Hepatocyte (in vitro differentiated cells): ENCODE results near the gene SLC6A8. TPM values are rescaled to one million over a fixed set of nuclear protein-coding genes. Genes with fewer than 3 reads are reported as not detected.

Source experiments
- DNase-seq: peaks from one replicate; pipeline ENCODE4 v3.0.0-alpha.2; 2016; ENCODE audit warnings: low spot score
- H2AFZ ChIP-seq: fragments of 200-600 bp; sonication (generic); 2 replicates; pipeline ENCODE4 v1.6.0; 2016; ENCODE audit warnings: antibody characterized with exemption, mild to moderate bottlenecking
- H3K27ac ChIP-seq: fragments of 200-600 bp; sonication (generic); 2 replicates; pipeline ENCODE4 v1.5.1; 2016; ENCODE audit warnings: mild to moderate bottlenecking
- H3K27me3 ChIP-seq: fragments of 200-600 bp; sonication (generic); 2 replicates; pipeline ENCODE4 v1.6.1; 2016
- H3K36me3 ChIP-seq: fragments of 200-600 bp; sonication (generic); replicated peaks from 2 replicates; pipeline ENCODE4 v1.5.1; 2016; ENCODE audit warnings: low read depth; ENCODE audit not compliant: insufficient read depth
- H3K4me1 ChIP-seq: fragments of 200-600 bp; sonication (generic); 2 replicates; pipeline ENCODE4 v1.5.1; 2016; ENCODE audit warnings: mild to moderate bottlenecking, moderate library complexity; ENCODE audit not compliant: insufficient read depth
- H3K4me2 ChIP-seq: fragments of 200-600 bp; sonication (generic); 2 replicates; pipeline ENCODE4 v1.6.0; 2016
- H3K4me3 ChIP-seq: fragments of 200-600 bp; sonication (generic); 2 replicates; pipeline ENCODE4 v1.5.1; 2016; ENCODE audit warnings: mild to moderate bottlenecking
- H3K79me2 ChIP-seq: fragments of 200-600 bp; sonication (generic); 2 replicates; pipeline ENCODE4 v1.6.0; 2017; ENCODE audit warnings: mild to moderate bottlenecking
- H3K9me2 ChIP-seq: fragments of 200-600 bp; sonication (generic); replicated peaks from 2 replicates; pipeline ENCODE4 v1.6.0; 2017; ENCODE audit warnings: mild to moderate bottlenecking; ENCODE audit not compliant: insufficient read depth
- H3K9me3 ChIP-seq: fragments of 200-600 bp; sonication (generic); 2 replicates; pipeline ENCODE4 v1.5.1; 2016; ENCODE audit warnings: low read depth, mild to moderate bottlenecking
- H4K20me1 ChIP-seq: fragments of 200-600 bp; sonication (generic); 2 replicates; pipeline ENCODE4 v1.6.0; 2016; ENCODE audit warnings: mild to moderate bottlenecking; ENCODE audit not compliant: insufficient read depth, poor library complexity, severe bottlenecking
- EZH2 ChIP-seq: fragments of 200-600 bp; sonication (generic); IDR thresholded peaks from 2 replicates; pipeline ENCODE4 v1.6.1; 2016; ENCODE audit warnings: antibody characterized with exemption, mild to moderate bottlenecking, borderline replicate concordance
- EZH2phosphoT487 ChIP-seq: fragments of 200-600 bp; sonication (generic); IDR thresholded peaks from one replicate; pipeline ENCODE4 v1.6.1; 2018; ENCODE audit warnings: antibody characterized with exemption, mild to moderate bottlenecking, low read depth, moderate library complexity; ENCODE audit not compliant: unreplicated experiment, severe bottlenecking
- WGBS: methylation state at CpG from one replicate; pipeline ENCODE4 v1.1.6; 2016; ENCODE audit warnings: low lambda C conversion rate; ENCODE audit errors: missing lambda C conversion rate; 5-methylcytosine and 5-hydroxymethylcytosine counted together
- polyA plus RNA-seq: library from polyadenylated mRNA; unstranded; fragments of >200 nt; fragmentation: Nextera tagmentation; extraction: Ambion mirVana; gene quantifications from 2 replicates; pipeline ENCODE4 v1.2.1, GENCODE V29; 2016
- total RNA-seq: library from RNA; depleted of rRNA; stranded (reverse); fragments of >200 nt; gene quantifications from 2 replicates; pipeline ENCODE4 v1.2.3, GENCODE V29; 2014
- TF ChIP-seq, protein P1 (sequence below): fragments of 200-600 bp; sonication (generic); IDR thresholded peaks from 2 replicates; pipeline ENCODE4 v1.5.1; 2016; ENCODE audit warnings: antibody characterized with exemption, mild to moderate bottlenecking; ENCODE audit not compliant: poor library complexity

SLC6A8 gene
- total and polyA plus RNA-seq, 2 experiments from 2014 or later = 28.4 to 36.7 TPM

DNA sequence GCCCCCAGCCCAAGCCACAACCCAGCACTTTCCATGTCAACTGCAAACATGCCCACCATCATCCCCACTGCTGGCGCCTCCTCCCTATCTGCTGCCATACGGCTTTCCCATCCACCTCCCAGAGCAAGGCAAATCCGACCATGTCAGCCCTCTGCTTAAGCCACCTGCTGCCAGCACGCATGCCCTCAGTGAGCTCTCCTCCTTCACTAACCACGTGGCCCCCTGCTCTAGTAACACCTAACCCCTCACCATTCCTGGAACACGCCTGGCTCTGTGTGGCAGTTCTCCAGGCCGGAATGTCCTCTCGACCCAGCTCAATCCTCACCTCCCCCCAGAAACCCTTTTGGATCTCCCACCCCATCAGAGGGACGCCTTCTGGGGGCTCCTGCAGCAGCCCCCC, 19.1 kb downstream of the SLC6A8 start:
- no peak for TF ChIP-seq EZH2phosphoT487
- TF ChIP-seq EZH2 = no peak
- TF ChIP-seq, protein P1, sequence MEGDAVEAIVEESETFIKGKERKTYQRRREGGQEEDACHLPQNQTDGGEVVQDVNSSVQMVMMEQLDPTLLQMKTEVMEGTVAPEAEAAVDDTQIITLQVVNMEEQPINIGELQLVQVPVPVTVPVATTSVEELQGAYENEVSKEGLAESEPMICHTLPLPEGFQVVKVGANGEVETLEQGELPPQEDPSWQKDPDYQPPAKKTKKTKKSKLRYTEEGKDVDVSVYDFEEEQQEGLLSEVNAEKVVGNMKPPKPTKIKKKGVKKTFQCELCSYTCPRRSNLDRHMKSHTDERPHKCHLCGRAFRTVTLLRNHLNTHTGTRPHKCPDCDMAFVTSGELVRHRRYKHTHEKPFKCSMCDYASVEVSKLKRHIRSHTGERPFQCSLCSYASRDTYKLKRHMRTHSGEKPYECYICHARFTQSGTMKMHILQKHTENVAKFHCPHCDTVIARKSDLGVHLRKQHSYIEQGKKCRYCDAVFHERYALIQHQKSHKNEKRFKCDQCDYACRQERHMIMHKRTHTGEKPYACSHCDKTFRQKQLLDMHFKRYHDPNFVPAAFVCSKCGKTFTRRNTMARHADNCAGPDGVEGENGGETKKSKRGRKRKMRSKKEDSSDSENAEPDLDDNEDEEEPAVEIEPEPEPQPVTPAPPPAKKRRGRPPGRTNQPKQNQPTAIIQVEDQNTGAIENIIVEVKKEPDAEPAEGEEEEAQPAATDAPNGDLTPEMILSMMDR = no peak
- Histone ChIP-seq H3K79me2 (no peaks in the 10 kb centered on the region), H3K36me3 (no peaks in the 10 kb centered on the region), H3K9me3 (no peaks in the 10 kb centered on the region), H3K4me1 (no peaks in the 10 kb centered on the region), H3K27me3 (no peaks in the 10 kb centered on the region), H3K4me2 (no peak overlapping the region), H3K27ac (no peak overlapping the region), H2AFZ (no peak overlapping the region), H3K4me3 (no peak overlapping the region), H4K20me1 (no peaks in the 10 kb centered on the region), H3K9me2 (no peaks in the 10 kb centered on the region)
- DNase-seq = no peak
- 84% methylated on average over 9 of the region's 9 CpGs for WGBS

DNA sequence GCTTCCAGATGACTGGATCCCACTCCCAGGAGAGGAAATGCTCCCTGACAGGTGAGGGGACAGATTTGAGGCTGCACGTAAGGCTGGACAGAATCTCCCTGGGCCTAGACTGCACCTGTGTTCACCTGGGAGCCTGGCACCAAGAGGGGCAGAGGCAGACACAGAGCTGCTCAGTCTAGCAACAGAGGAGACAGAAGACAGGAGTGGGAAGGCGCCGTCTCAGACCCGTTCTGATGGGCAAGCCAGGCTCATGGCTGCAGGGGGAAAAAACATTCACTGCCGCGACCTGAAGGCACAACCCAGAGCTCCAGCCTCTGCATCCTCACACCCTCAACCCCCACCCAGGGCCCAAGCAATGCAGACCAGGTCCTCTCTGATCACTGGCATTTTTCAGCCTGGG, 19.7 kb downstream of the SLC6A8 start:
- no peaks in the 10 kb centered on the region for H3K9me3 ChIP-seq
- no peak overlapping the region for H2AFZ ChIP-seq
- WGBS = 89% methylated on average over 6 of the region's 6 CpGs
- no peaks in the 10 kb centered on the region for H3K79me2 ChIP-seq
- no peaks in the 10 kb centered on the region for H3K4me1 ChIP-seq
- H3K4me2 ChIP-seq = no peak overlapping the region
- DNase-seq = no peak
- no peaks in the 10 kb centered on the region for H3K36me3 ChIP-seq
- H3K27ac ChIP-seq = no peak overlapping the region
- no peaks in the 10 kb centered on the region for H4K20me1 ChIP-seq
- H3K27me3 ChIP-seq = no peaks in the 10 kb centered on the region
- H3K4me3 ChIP-seq = no peak overlapping the region
- H3K9me2 ChIP-seq = no peaks in the 10 kb centered on the region
- TF ChIP-seq EZH2 (no peak), EZH2phosphoT487 (no peak)
- TF ChIP-seq, protein P1 = no peak

DNA sequence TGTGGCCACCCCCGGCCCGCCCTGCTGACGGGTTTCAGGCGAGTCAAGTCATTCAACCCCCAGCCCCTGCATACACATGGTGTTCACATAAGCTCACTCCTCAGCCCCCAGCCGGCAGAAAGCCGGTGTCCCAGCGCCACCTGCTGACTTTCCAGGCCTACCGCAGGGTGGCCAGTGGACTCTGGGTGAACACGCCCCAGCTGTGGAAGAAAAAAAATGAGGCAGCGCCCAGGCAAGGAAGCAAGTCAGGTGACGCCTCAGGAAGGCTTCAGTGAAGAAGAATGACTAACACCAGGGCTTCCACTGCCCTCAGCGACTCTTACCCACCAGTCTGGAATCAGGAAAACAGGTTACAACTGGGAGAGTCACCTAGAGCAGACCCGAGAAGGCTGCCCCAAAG, 20.7 kb downstream of the SLC6A8 start:
- H3K4me3 ChIP-seq = no peak overlapping the region
- H3K9me3 ChIP-seq = no peaks in the 10 kb centered on the region
- 47% methylated on average over 13 of the region's 13 CpGs for WGBS
- TF ChIP-seq EZH2phosphoT487 (no peak), EZH2 (no peak)
- TF ChIP-seq, protein P1 = peak; percentile 67
- H3K36me3 ChIP-seq = no peaks in the 10 kb centered on the region
- no peaks in the 10 kb centered on the region for H4K20me1 ChIP-seq
- H3K27me3 ChIP-seq = no peaks in the 10 kb centered on the region
- DNase-seq = peak; percentile 84
- H3K4me2 ChIP-seq = no peak overlapping the region
- H3K4me1 ChIP-seq = no peaks in the 10 kb centered on the region
- H3K79me2 ChIP-seq = no peaks in the 10 kb centered on the region
- H3K27ac ChIP-seq = peak overlapping the region; percentile 85
- no peaks in the 10 kb centered on the region for H3K9me2 ChIP-seq
- no peak overlapping the region for H2AFZ ChIP-seq
